HG03558 (cell line): ENCODE measurements around the gene NTF3.
"Not testable (repeated sequence)": the region's sequence is repeated elsewhere in the genome, so short reads cannot be mapped to it uniquely, and the experiment has no call there.

Experiments
- ATAC-seq: cut with Tn5 transposase; IDR thresholded peaks from one replicate; pipeline ENCODE4 v1.9.1; 2021; ENCODE audit warnings: moderate number of reproducible peaks; ENCODE audit not compliant: unreplicated experiment; ENCODE audit errors: extremely low read depth

Gene NTF3

GRCh38 chr12:5524116-5524768, 92.3 kb downstream of the NTF3 start:
- no peak for ATAC-seq

GRCh38 chr12:5524769-5525436, 93.0 kb downstream of the NTF3 start:
- no peak for ATAC-seq

GRCh38 chr12:5525783-5526367, 94.0 kb downstream of the NTF3 start:
- ATAC-seq, result no peak

- ATAC-seq, result no peak
Observed at GRCh38 chr12:5533368-5533767, 101.5 kb downstream of the NTF3 start.

- ATAC-seq, result no peak
Observed at GRCh38 chr12:5534426-5535199, 102.7 kb downstream of the NTF3 start.

GRCh38 chr12:5535541-5535940, 103.6 kb downstream of the NTF3 start:
- ATAC-seq, result no peak

GRCh38 chr12:5537026-5537615, 105.2 kb downstream of the NTF3 start:
- ATAC-seq, result not testable (repeated sequence)

GRCh38 chr12:5537771-5538170, 105.9 kb downstream of the NTF3 start:
- no peak for ATAC-seq
